Measurements from ENCODE around the gene PPTC7. TPM values are rescaled to one million over a fixed set of nuclear protein-coding genes. Genes with fewer than 3 reads are reported as not detected.
"Not testable (repeated sequence)": the region's sequence is repeated elsewhere in the genome, so short reads cannot be mapped to it uniquely, and the experiment has no call there.

Gene PPTC7
- polyA plus RNA-seq (ENCODE audit: insufficient read length in 3 of 3) = 10 to 100 TPM; 21.2 to 23.2 (median 22.1) TPM

GRCh38 chr12:110583137-110584059, at the start of gene PPTC7:
PPTC7 (minus strand) TSS chr12:110583318; CDS start chr12:110583031, 287 bp downstream.
- DNase-seq (ENCODE audit: low read depth in 3 of 3, low spot score in 2 of 3) = peak; percentile 90 to 94 (median 92)

- DNase-seq (ENCODE audit: low read depth in 3 of 3, low spot score in 2 of 3) = no peak
These were observed 44.5 kb upstream of the PPTC7 start for GRCh38 chr12:110627500-110628195.

- no peak for DNase-seq (ENCODE audit: low read depth in 3 of 3, low spot score in 2 of 3)
These were observed 39.5 kb upstream of the PPTC7 start for GRCh38 chr12:110622582-110622981.

GRCh38 chr12:110619534-110619953, 36.4 kb upstream of the PPTC7 start:
- DNase-seq (ENCODE audit: low read depth in 3 of 3, low spot score in 2 of 3) = no peak

GRCh38 chr12:110616471-110617115, 33.5 kb upstream of the PPTC7 start:
- no peak for DNase-seq (ENCODE audit: low read depth in 3 of 3, low spot score in 2 of 3)

GRCh38 chr12:110615171-110615570, 32.1 kb upstream of the PPTC7 start:
- no peak for DNase-seq (ENCODE audit: low read depth in 3 of 3, low spot score in 2 of 3)

- peak; percentile 78 to 91 (median 80) for DNase-seq (ENCODE audit: low read depth in 3 of 3, low spot score in 2 of 3)
These were observed 30.9 kb upstream of the PPTC7 start, which contains the start of gene TCTN1 for GRCh38 chr12:110613771-110614684. TCTN1 (plus strand) TSS chr12:110614129; CDS start chr12:110614183, 54 bp downstream.

- DNase-seq (ENCODE audit: low read depth in 3 of 3, low spot score in 2 of 3) = no peak
These were observed 30.1 kb upstream of the PPTC7 start for GRCh38 chr12:110613071-110613770.

GRCh38 chr12:110606253-110606611, 23.1 kb upstream of the PPTC7 start:
- DNase-seq (ENCODE audit: low read depth in 3 of 3, low spot score in 2 of 3) = no peak

GRCh38 chr12:110602085-110602814, 19.1 kb upstream of the PPTC7 start:
- DNase-seq (ENCODE audit: low read depth in 3 of 3, low spot score in 2 of 3) = not testable (repeated sequence)

- no peak for DNase-seq (ENCODE audit: low read depth in 3 of 3, low spot score in 2 of 3)
These were observed 17.1 kb upstream of the PPTC7 start for GRCh38 chr12:110600254-110600653.

- DNase-seq (ENCODE audit: low read depth in 3 of 3, low spot score in 2 of 3) = no peak
These were observed 16.2 kb upstream of the PPTC7 start for GRCh38 chr12:110599334-110599733.

GRCh38 chr12:110597885-110598284, 14.8 kb upstream of the PPTC7 start:
- no peak for DNase-seq (ENCODE audit: low read depth in 3 of 3, low spot score in 2 of 3)

- not testable (repeated sequence) for DNase-seq (ENCODE audit: low read depth in 3 of 3, low spot score in 2 of 3)
These were observed 9.8 kb upstream of the PPTC7 start for GRCh38 chr12:110592919-110593318.

- no peak for DNase-seq (ENCODE audit: low read depth in 3 of 3, low spot score in 2 of 3)
These were observed 9.0 kb upstream of the PPTC7 start for GRCh38 chr12:110592078-110592477.

GRCh38 chr12:110591451-110592051, 8.4 kb upstream of the PPTC7 start:
- no peak for DNase-seq (ENCODE audit: low read depth in 3 of 3, low spot score in 2 of 3)

- DNase-seq (ENCODE audit: low read depth in 3 of 3, low spot score in 2 of 3) = no peak
These were observed 7.7 kb upstream of the PPTC7 start for GRCh38 chr12:110590806-110591326.

- no peak for DNase-seq (ENCODE audit: low read depth in 3 of 3, low spot score in 2 of 3)
These were observed 6.9 kb upstream of the PPTC7 start for GRCh38 chr12:110590059-110590458.
